HG03457 (cell line): ENCODE data around the gene ATP8B4.

Experiments
- ATAC-seq: cut with Tn5 transposase; IDR thresholded peaks from one replicate; pipeline ENCODE4 v1.9.1; 2021; ENCODE audit warnings: moderate number of reproducible peaks; ENCODE audit not compliant: unreplicated experiment

ATP8B4 gene

DNA sequence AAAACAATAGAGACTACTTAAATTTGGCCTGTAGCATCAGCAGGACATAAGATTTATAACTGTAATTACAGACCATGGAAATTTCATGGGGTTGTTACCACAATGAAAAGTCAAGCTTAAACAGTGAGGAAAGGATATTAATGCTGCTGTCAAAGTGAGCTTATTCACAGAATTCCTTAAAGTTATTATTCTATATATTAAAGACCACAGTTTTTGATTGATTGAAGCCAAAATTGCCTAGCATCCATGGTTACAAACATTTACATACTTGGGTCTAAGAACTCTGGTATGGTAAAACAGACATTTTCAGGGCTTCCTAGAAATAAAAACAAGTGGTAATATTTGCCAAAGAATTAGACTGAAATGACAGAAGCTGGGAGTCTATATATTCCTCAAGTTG is 248.6 kb downstream of the ATP8B4 start:
- ATAC-seq: no peak

DNA sequence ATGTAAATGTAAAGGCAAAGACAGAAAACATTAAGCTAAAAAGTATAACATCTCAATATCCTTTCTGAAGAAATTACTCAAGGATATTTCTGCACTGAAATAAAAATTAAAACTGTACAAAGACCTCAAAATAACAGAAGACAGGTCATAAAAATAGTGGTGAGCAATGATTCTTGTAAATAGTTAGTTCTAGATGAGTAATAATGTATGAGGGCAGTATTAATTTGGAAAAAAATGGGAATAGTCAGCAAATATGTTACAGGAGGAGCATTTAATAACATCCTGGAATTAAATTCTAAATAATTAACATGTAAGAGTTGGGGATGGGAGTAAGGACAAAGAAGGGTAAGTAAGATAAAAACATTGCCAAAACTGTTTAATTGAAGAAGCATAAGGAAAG is 250.7 kb downstream of the ATP8B4 start:
- ATAC-seq: no peak

DNA sequence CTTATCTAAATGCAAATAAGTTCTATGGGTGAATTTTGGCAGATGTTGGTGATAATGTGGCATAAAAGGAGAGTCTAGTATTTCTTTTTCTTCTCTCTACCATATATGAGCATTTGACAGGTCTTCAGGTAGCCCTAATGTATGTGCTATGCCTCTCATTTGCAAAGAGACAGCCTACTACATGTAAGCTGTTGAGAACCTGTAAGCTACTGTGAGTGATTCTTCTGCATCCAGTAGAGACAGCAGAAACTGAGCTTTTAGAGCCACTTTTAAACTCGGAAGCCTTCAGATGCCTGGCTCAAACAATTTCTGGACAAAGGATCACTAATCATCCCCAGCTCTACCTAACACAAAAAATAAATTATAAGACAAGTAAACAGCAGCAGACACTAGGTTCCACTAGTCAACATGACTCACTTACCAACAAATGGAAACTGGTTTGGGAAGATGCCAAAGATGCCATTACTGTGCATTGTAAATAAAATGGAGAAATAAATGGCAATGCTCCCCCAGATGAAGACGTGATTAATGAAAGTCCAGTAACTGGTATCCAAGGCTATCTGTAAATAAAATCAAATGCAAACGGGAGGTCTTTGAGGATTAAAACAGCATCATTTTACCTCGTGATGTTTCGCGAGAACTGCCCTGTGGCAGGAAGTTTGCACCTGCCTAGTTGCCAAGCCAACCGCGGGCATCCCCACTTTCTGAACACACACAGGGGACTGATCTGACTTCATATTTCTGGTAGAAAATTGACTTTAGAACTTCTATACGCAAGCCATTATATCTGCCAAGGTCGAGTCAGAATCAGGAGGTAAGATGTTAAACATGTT is 252.9 kb downstream of the ATP8B4 start:
- ATAC-seq: no peak

DNA sequence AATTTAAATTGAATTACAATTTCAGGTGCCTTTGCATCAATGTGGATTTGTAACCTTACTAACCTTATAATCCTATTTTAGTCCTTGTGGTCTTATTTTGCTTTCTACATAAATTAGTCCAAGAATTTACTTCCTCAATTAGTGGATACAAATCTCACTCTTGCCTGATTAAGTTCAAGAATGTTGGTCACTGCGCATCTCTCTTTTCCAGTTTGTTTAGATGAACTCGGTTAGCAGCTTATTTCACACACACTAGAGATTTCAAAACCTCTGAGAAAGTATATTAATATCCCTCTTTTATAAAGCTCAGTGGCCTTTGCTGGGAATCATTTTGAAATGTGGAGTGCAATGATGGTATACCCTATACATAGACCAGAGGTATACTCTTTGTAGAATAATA is 254.8 kb downstream of the ATP8B4 start:
- ATAC-seq: no peak

DNA sequence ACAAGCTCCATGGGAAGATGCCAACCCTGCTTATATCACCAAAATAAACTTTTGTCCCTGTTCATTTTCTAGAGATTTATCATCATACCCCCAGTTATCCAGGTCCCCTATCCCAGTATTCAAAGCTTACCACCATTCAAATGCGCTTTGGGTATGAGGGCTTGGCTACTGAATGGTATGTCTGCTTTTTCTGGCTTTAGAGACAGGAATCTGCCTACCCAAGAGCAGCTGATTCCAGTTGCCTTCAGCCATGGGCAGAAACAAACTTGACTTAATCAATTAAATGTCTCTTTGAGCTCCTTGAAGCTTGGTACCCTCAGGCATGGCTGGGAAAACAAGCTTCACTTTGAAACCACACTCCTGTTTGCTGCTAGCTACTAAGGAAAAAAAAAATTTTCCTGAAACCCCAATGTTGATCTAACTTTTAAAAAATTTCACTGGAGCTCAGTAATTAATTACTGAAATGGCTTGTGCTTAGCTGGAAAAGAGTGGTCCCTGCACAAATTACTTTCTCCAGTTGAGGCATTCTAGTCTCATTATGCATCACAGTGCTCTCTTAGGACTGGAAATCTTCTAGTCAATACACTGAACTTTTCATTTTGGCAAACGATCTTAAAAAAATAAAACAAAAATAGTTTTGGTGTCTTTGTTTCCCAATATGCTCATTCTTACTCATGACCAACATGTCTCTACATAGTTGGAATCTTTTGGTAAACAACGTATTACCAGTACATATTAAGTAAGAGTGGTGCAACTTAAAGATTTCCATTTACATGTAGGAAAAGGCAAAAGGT is 255.4 kb downstream of the ATP8B4 start:
- ATAC-seq: no peak

DNA sequence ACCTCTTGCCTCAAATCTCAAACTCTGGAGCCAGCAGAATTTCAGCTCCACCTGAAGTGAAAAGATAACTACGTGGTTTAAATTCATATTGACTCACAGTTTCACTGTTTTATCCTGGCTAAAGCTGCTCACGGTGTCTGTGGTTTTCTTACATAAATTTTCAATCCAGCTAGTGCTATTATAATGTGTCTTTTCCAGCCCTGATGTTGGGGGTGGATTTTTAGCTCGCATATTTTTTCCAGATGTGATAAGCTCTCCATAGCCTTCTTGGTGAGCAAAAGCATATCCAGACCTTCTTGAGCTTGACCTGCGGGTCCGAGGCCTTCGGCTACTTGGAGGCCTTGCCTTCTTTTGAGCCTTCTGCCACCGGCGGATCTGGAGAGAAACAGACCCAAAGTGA is 258.9 kb downstream of the ATP8B4 start:
- no peak for ATAC-seq

DNA sequence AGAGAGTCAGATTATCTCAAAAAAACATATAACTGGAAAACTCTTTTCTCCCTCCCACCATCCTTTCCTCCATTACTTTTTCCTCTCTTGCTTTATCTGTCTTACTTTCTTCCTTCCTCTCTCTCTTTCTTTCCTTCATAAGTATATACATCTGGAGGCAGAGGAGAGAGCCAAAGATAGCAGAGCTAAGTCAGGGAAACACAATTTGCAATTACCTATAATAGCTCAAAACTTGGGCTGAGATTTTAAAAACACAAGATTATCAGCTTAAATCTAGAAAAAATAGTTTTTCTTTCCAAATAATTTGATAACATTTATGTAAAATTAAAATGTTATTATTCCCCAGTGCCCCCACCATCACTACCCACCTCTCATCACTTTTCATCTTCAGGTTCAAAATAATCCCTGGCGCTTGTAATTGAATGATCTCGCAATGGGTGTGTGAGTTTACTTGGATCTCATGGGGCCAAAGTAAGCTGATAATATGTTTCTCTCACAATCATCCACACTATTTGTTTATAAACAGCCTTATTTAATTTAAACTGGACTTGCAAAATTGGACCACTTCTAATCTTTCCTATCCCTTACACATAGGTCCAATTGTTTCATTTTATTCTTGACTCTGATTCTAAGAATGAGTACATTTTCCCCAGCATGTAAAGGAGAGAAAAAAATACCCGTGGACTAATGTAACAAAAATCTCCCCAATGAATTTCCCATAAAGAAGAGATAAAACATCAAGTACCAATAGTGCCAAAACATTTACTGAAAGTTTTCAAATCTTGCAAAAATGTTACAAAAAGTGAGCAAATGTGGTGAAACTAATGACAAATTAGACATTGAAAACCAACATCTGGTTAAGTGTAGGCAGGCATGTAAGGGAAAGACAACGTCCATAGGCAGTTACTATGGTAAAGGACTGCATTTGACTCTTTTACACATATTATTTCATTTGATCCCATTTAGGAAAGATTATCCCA is 261.2 kb downstream of the ATP8B4 start:
- no peak for ATAC-seq

DNA sequence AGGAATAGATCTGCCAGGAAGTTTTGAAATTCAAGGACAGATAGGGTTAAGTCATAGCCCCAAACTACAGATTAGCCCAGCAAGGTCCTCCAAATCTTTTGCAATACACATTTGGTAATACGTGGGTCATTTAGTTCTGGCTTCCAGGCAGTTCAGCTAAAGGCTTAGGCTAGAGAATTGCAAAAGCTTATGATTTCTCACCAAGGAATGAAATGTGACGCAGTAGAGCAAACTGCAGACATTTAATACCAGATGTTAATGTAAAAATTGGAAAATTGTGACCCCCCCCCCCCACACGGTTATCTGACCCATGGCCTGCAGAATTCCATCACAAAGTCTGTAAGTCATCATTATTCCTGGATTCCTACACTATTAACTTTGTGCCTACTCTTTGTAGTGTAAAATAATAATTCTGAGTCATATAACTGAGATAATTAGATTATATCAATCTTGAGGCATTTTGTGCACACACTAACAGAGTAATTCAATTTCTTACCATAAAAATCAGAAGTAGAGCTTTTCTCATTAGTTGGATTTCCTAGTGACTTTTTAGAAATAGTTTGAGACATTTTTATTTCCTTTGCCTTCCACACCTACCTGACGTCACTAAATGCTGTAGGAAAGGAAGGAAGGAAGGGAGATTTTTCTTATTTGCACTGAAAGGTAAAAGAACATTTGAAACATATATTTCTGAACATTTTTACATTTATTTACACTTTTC is 263.0 kb downstream of the ATP8B4 start:
- ATAC-seq: no peak

DNA sequence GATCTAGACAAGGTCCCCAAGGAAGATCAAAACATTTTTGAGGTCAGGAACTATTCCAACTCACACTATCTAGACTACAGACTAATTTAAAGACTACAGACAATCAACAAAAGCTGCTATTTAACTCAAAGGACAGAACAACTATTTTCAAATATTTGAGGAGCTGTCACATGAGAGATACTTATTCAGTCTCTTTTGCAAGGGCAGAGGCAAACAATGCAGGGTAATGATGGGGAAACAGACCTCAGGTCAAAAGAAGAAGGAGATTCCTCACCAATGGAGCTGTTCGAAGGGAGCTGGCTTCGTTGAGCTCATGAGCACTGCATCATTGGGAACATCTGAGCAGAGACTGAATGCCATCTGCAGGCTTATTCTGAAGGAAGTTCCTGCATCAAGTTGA is 266.3 kb downstream of the ATP8B4 start:
- no peak for ATAC-seq

DNA sequence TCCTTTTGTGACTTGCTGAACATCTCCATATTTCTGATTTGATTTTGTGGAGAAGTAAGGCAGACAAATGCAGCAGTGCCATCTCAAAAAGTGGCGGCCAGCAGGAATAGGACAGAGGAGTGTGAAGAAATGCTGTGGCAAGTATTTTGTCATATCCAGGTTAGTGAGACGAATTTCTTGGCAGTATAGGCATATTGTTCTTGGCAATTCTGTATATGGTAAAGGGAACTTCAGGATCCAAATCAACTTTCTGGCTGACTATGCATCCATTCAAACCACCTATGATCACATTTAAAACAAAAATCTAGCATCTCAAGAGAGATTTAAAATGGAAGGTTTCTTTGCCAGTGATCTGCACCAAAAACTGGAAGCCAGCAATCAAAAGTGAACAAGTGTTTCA is 270.2 kb downstream of the ATP8B4 start:
- no peak for ATAC-seq

DNA sequence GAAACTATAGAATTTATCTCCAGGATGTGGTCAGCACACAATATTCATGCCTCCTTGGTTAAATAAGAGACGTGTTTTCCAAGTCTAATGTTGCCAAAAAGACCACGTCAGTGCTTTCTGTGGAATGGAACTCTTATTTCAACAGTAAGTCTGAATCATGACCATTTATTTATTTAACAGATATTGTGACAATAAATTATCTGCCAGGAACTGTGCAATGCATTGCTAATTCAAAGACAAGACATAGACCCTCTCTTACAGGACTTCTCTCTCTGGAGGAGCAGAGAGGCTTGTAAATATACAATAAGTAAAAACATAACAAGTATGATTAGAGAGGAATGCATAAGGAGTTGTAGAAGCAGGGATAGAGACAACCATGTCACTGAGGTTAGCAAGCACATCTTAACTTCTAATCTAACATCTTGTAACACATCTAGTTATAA is 270.7 kb downstream of the ATP8B4 start:
- ATAC-seq: no peak

DNA sequence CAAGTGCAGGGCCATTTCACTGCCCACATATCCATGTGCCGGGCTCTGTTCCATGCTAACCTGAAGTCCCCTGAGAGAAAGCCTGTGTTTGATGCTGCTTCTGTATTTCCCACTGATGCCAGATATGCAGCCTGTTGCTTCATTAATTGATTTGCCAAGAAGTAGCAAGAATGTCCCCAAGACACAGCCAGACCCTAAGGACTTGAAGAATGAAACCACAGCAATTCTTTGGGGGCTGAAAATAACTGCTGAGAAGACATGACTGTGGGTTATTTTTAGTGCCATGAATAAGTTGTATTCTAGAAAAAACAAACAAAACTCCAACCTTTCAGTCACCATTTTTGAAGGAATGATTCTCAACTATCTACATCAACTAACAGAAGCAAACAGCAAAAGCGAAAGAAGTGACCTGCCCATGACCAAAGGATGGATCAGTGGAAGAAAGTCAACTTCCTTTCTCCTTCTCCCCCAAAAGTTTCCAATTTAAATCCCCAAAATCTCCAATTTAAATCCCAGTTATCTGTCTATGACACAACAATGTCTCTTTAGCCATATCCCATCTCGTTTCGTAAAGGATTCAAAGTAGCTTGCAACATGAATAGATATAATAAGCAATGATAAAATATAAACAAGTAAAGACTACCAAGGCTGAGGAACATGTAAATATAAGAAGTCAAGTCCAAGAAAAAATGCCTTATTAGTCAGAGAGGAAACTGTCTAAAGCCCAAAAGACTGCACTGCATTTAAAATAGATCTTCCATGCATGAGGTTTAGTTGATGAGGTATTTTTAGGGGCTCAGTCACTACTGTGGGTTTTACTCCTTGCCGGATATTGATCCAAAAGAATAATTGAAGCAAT is 271.4 kb downstream of the ATP8B4 start:
- no peak for ATAC-seq

DNA sequence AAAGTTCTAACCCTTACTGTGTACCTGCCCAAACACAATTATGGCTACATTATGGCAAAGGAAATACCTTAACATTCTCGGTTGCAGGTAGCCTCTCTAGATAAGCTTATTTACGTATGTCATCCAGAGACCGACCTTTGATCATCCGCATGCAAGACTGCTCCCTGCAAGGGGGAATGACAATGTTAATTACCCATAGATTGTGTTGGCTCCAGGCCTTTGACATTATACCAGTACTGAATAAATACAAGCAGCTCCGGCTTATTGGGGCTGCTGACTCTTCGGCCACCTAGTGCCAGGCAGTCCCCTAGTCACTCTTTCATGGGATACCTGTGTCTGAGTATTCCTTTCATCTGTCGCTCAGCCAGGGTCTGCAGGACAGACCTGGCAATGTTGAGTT is 274.6 kb downstream of the ATP8B4 start:
- ATAC-seq: no peak

DNA sequence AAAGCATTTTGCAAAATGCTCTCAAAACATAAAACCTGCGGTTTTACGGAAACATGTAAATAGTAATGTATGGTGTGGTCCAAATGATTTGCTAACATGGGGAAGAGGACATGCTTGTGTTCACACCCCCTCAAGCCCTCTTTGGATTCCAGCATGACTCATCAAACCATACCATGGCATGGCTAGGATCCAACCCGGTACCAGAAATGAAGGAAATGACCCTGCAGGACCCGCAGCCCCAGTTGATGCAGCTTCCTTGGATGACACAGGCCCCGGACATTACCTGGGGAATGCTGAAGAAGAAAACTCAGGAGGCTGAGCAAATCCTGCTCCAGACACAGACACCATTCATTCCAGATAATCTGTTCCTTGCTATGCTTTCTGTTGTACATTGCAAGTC is 275.3 kb downstream of the ATP8B4 start:
- no peak for ATAC-seq

DNA sequence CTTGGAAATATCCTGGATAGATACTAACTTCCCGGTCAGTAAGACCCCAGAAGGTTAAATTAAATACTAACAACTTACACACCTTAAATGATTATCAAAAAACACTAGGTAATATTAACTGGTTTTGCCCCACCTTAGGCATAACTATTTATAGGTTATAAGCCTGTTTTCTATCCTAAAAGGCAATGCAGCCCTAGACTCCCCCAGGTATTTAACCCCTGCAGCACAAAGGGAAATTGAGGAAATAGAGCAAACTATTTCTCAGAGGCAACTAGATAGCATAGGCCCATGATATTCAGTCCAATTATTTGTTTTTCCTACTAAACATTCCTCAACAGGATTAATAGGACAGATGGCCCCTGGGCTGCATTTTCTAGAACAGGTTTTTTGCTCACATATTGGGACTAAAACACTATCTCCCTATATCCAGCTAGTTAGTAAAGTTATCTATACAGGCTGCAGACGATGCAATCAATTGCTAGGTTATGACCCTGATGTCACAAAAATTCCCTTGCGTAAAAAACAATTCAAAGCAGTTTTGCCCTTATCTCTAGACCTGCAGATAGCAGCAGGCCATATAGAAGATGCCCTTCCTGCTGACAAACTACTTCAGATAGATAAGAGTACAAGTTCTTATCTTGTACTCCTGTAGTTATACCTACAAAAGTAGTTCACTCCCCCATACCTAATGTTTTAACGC is 276.9 kb downstream of the ATP8B4 start:
- no peak for ATAC-seq

DNA sequence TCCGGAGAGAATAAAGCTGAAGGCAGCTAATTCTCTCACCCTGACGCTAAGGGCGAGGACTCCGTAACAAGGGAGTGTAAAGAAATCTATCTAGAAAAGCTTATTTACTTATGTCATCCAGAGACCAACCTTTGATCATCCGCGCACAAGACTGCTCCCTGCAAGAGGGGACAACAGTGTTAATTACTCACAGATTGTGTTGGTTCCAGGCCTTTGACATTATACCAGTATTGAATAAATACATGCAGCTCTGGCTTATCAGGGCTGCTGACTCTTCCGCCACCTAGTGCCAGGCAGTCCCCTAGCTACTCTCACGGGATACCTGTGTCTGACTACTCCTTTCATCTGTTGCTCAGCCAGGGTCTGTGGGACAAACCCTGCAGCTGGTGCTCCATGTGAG is 286.5 kb downstream of the ATP8B4 start:
- no peak for ATAC-seq

DNA sequence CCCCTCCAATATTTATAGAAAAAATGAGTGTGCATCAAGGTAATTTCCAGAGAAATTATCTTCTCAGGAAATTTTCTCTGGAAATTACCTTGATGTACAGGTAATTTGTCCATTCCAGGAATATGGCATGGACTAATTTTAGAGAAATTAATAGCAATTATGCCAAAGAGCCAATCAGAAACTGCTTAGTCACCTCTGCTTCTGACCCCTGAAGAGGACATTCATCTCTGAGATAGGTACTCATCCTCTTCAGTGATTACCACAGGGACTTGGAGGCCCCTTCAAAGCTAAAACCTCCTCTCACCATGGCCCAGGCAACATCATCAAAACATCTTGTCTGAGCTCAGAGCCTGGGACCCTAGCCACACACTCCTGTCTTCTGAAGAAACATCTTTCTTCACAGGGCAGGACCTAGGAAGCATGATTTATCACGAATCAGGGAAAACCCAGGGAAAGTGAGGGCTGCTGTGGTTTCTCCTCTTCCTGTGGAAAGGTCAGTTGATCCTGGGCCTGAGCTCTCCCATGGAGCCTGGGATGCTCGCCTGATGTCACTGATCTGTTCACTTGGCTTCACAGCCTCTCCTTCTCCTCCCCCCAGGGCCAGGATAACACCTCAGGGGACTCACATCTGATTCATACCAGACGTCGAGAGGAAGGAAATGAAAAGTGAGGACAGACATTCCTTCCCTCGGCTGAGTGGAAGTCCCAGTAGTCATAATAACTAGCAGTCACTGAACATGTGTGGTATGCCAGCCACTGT is 287.6 kb downstream of the ATP8B4 start:
- no peak for ATAC-seq

DNA sequence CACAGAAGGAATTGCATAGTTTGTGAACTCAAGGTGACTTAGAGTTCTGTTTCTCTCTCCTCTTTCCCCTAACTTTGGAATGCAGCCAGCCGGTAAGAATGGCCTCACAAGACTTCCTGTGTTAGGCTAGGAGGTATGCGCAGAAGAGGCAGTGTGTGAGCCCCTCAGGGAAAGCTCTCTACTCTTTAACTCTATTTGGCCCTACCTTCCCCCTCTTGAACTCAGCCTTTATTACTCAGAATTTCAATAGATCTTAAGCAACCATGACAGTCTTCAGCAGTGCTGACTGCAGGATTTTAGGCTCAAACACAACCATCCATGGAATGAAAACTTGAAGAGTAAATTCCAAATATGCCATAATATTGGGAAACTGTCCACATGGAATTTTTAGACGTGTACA is 288.6 kb downstream of the ATP8B4 start:
- ATAC-seq: no peak
